PFSK-1 (cell line): ENCODE data around the gene SNTB2.

Experiments used
- FOXP2 ChIP-seq: optimal IDR thresholded peaks from 2 replicates; pipeline ENCODE3; 2011; ENCODE audit warnings: borderline replicate concordance, control low read depth, inconsistent platforms; ENCODE audit not compliant: insufficient read depth; ENCODE audit errors: extremely low read length, extremely low read depth
- POLR2AphosphoS5 ChIP-seq: IDR thresholded peaks from 2 replicates; pipeline ENCODE4 v1.6.1; 2012; ENCODE audit warnings: low read depth, mild to moderate bottlenecking, control low read depth, low read length, moderate library complexity
- SIN3A ChIP-seq: IDR thresholded peaks from 2 replicates; pipeline ENCODE4 v1.6.1; 2012; ENCODE audit warnings: mild to moderate bottlenecking, low read length, moderate library complexity, borderline replicate concordance; ENCODE audit not compliant: insufficient read depth
- TAF1 ChIP-seq: IDR thresholded peaks from 2 replicates; pipeline ENCODE4 v1.6.1; 2012; ENCODE audit warnings: low read length, control low read depth, borderline replicate concordance; ENCODE audit not compliant: insufficient read depth
- TF ChIP-seq, protein P1 (sequence below), 2 experiments: IDR thresholded peaks; 2 replicates each; pipeline versions ENCODE4 v1.6.1 to v1.8.0; 2011 to 2012; ENCODE audit warnings: low read depth in 2 of 2, low read length in 2 of 2, control low read depth in 1 of 2, inconsistent platforms in 1 of 2, mild to moderate bottlenecking in 1 of 2, moderate library complexity in 1 of 2; ENCODE audit not compliant: insufficient read depth in 1 of 2

DNA sequence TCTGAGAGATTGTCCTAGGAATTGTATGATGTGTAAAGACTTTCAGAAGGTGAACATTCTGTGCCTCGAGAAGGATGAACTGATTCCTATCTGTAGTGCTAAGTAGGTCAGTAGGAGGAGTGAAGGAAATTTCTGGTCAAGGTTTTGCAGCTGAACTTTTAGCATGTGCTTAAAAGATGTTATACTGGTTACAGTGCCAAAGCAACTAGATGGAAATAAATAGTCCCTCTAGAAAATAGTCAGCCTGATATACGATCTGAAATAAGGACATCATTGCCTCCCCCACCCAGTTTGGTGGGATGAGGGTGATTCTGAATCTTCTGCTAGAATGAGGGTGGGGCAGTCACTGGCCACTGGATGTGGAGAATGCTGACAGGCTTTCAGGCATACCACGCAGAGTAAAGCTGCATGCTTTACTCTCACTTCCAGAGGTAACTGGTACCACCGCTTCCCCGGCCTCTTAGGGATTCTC lies 66.9 kb downstream of the SNTB2 start:
- TF ChIP-seq, protein P1, sequence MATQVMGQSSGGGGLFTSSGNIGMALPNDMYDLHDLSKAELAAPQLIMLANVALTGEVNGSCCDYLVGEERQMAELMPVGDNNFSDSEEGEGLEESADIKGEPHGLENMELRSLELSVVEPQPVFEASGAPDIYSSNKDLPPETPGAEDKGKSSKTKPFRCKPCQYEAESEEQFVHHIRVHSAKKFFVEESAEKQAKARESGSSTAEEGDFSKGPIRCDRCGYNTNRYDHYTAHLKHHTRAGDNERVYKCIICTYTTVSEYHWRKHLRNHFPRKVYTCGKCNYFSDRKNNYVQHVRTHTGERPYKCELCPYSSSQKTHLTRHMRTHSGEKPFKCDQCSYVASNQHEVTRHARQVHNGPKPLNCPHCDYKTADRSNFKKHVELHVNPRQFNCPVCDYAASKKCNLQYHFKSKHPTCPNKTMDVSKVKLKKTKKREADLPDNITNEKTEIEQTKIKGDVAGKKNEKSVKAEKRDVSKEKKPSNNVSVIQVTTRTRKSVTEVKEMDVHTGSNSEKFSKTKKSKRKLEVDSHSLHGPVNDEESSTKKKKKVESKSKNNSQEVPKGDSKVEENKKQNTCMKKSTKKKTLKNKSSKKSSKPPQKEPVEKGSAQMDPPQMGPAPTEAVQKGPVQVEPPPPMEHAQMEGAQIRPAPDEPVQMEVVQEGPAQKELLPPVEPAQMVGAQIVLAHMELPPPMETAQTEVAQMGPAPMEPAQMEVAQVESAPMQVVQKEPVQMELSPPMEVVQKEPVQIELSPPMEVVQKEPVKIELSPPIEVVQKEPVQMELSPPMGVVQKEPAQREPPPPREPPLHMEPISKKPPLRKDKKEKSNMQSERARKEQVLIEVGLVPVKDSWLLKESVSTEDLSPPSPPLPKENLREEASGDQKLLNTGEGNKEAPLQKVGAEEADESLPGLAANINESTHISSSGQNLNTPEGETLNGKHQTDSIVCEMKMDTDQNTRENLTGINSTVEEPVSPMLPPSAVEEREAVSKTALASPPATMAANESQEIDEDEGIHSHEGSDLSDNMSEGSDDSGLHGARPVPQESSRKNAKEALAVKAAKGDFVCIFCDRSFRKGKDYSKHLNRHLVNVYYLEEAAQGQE (IDR thresholded peaks at IDR 0.05; ENCODE audit: insufficient read depth in 1 of 2, low read depth in 2 of 2, low read length in 2 of 2): no peak
- TF ChIP-seq POLR2AphosphoS5 (no peak), SIN3A (no peak), TAF1 (no peak), FOXP2 (no peak)
